ENCODE results near the gene TENM4.

DNA sequence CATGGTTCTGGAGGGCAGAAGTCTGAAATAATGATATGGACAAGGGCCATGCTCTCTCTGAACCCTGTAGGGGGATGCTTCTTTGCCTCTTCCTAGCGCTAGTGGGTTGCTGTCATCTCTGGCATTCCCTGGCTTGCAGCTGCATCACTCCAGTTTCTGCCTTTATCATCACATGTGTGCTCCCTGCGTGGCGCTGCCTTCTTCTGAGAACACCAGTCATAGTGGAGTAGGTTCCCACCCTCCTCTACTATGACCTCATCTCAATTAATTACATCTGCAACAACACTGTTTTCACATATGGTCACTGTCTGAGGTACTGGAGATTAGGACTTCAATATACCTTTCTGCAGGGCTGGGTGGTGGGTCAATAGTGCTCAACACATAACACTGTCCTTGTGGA lies 463.8 kb downstream of the TENM4 start:
- TF ChIP-seq, protein P1, sequence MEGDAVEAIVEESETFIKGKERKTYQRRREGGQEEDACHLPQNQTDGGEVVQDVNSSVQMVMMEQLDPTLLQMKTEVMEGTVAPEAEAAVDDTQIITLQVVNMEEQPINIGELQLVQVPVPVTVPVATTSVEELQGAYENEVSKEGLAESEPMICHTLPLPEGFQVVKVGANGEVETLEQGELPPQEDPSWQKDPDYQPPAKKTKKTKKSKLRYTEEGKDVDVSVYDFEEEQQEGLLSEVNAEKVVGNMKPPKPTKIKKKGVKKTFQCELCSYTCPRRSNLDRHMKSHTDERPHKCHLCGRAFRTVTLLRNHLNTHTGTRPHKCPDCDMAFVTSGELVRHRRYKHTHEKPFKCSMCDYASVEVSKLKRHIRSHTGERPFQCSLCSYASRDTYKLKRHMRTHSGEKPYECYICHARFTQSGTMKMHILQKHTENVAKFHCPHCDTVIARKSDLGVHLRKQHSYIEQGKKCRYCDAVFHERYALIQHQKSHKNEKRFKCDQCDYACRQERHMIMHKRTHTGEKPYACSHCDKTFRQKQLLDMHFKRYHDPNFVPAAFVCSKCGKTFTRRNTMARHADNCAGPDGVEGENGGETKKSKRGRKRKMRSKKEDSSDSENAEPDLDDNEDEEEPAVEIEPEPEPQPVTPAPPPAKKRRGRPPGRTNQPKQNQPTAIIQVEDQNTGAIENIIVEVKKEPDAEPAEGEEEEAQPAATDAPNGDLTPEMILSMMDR (IDR thresholded peaks at IDR 0.05; ENCODE audit: control extremely low read depth in 1 of 3, insufficient read depth in 1 of 3, low read depth in 1 of 3, low read length in 3 of 3), result no peak
- TF ChIP-seq NRF1 (IDR thresholded peaks at IDR 0.05; ENCODE audit: low read depth, low read length), result no peak
- TF ChIP-seq POLR2AphosphoS5 (IDR thresholded peaks at IDR 0.05; ENCODE audit: low read depth, low read length), result no peak
- TF ChIP-seq POLR2A (IDR thresholded peaks at IDR 0.05; ENCODE audit: control extremely low read depth in 1 of 2, low read depth in 2 of 2, low read length in 2 of 2), result no peak
- TF ChIP-seq HDAC6 (IDR thresholded peaks at IDR 0.05; ENCODE audit: low read depth, low read length), result no peak
- TF ChIP-seq EP300 (IDR thresholded peaks at IDR 0.05; ENCODE audit: borderline replicate concordance in 1 of 2, low read depth in 2 of 2, low read length in 2 of 2), result no peak
- TF ChIP-seq YY1 (IDR thresholded peaks at IDR 0.05; ENCODE audit: low read depth, low read length), result no peak
- no peak for TF ChIP-seq TAF1 (IDR thresholded peaks at IDR 0.05; ENCODE audit: low read depth, low read length)
- TF ChIP-seq EGR1 (IDR thresholded peaks at IDR 0.05; ENCODE audit: borderline replicate concordance, low read depth, low read length), result no peak
- no peak for TF ChIP-seq SP1 (IDR thresholded peaks at IDR 0.05; ENCODE audit: low read depth, low read length)
